SKM-1 treated with dmso at 0.1 percent for 144 hours (cell line): ENCODE measurements around the gene KRTAP4-3.
"Not testable (repeated sequence)": the region's sequence is repeated elsewhere in the genome, so short reads cannot be mapped to it uniquely, and the experiment has no call there.

Source experiments
- DNase-seq: peaks from one replicate; lab custom pipeline; 2025; ENCODE audit not compliant: unreplicated experiment; lab: John Stamatoyannopoulos, UW

The KRTAP4-3 gene

GRCh38 chr17:41153856-41154255 is 14.2 kb downstream of the KRTAP4-3 start:
- no peak for DNase-seq

GRCh38 chr17:41151525-41151924 is 16.5 kb downstream of the KRTAP4-3 start:
- no peak for DNase-seq

GRCh38 chr17:41150026-41150425 is 18.0 kb downstream of the KRTAP4-3 start:
- no peak for DNase-seq

GRCh38 chr17:41149652-41149985 is 18.4 kb downstream of the KRTAP4-3 start, which contains the start of gene KRTAP4-5:
TSS of gene KRTAP4-5 (minus strand) at chr17:41149825. CDS start at chr17:41149767, 58 bp downstream.
- no peak for DNase-seq

- not testable (repeated sequence) for DNase-seq
Observed at GRCh38 chr17:41148971-41149651, 18.9 kb downstream of the KRTAP4-3 start.

- no peak for DNase-seq
Observed at GRCh38 chr17:41147531-41148204, 20.4 kb downstream of the KRTAP4-3 start.

- DNase-seq, result no peak
Observed at GRCh38 chr17:41145261-41145660, 22.8 kb downstream of the KRTAP4-3 start.

- DNase-seq, result no peak
Observed at GRCh38 chr17:41144846-41145245, 23.2 kb downstream of the KRTAP4-3 start.

- DNase-seq, result no peak
Observed at GRCh38 chr17:41141361-41141760, 26.7 kb downstream of the KRTAP4-3 start.

GRCh38 chr17:41140360-41141131 is 27.5 kb downstream of the KRTAP4-3 start, which contains the start of gene KRTAP4-6:
TSS of gene KRTAP4-6 (minus strand) at chr17:41140544. CDS start at chr17:41140487, 57 bp downstream.
- no peak for DNase-seq

GRCh38 chr17:41139865-41140264 is 28.2 kb downstream of the KRTAP4-3 start:
- DNase-seq, result not testable (repeated sequence)

- DNase-seq, result no peak
Observed at GRCh38 chr17:41133880-41134735, 33.9 kb downstream of the KRTAP4-3 start.

GRCh38 chr17:41131979-41132378 is 36.0 kb downstream of the KRTAP4-3 start:
- no peak for DNase-seq

GRCh38 chr17:41127371-41127770 is 40.6 kb downstream of the KRTAP4-3 start:
- DNase-seq, result no peak

GRCh38 chr17:41126412-41126811 is 41.6 kb downstream of the KRTAP4-3 start:
- DNase-seq, result no peak

- no peak for DNase-seq
Observed at GRCh38 chr17:41125064-41125463, 43.0 kb downstream of the KRTAP4-3 start.

- DNase-seq, result not testable (repeated sequence)
Observed at GRCh38 chr17:41123991-41124371, 44.0 kb downstream of the KRTAP4-3 start, which contains the start of gene KRTAP4-12. TSS of gene KRTAP4-12 (minus strand) at chr17:41124182. CDS start at chr17:41124122, 60 bp downstream.

- not testable (repeated sequence) for DNase-seq
Observed at GRCh38 chr17:41123292-41123990, 44.6 kb downstream of the KRTAP4-3 start.

- DNase-seq, result no peak
Observed at GRCh38 chr17:41121742-41122141, 46.3 kb downstream of the KRTAP4-3 start.
